Measurements from ENCODE around the gene DNAI4.
"Not testable (repeated sequence)": the region's sequence is repeated elsewhere in the genome, so short reads cannot be mapped to it uniquely, and the experiment has no call there.

GRCh38 chr1:66872024-66872423 is 52.6 kb downstream of the DNAI4 start:
- not testable (repeated sequence) for TF ChIP-seq CTCF (IDR thresholded peaks at IDR 0.05; ENCODE audit: low read depth, low read length); EZH2phosphoT487 (IDR thresholded peaks at IDR 0.05; ENCODE audit: low read depth)

All from OCI-LY3 (cell line).